HG02763 (cell line): ENCODE measurements around the gene MYO18A.
A peak's percentile ranks its signal among the peaks of the same experiment; 100 is the strongest.
"Not testable (repeated sequence)": the region's sequence is repeated elsewhere in the genome, so short reads cannot be mapped to it uniquely, and the experiment has no call there.

ENCODE experiments used
- ATAC-seq: cut with Tn5 transposase; IDR thresholded peaks from one replicate; pipeline ENCODE4 v1.9.1; 2021; ENCODE audit warnings: mild to moderate bottlenecking, moderate library complexity; ENCODE audit not compliant: unreplicated experiment

The MYO18A gene

GRCh38 chr17:29180034-29180787 lies at the start of gene MYO18A:
Gene MYO18A (minus strand): TSS chr17:29180398. CDS start chr17:29166940, 13,458 bp downstream.
- peak; percentile 76 for ATAC-seq

- no peak for ATAC-seq
Observed at GRCh38 chr17:29225396-29225795, 45.2 kb upstream of the MYO18A start.

- ATAC-seq: not testable (repeated sequence)
Observed at GRCh38 chr17:29221338-29221737, 41.1 kb upstream of the MYO18A start.

- peak; percentile 54 for ATAC-seq
Observed at GRCh38 chr17:29219378-29220047, 39.3 kb upstream of the MYO18A start.

- ATAC-seq: no peak
Observed at GRCh38 chr17:29216856-29217255, 36.7 kb upstream of the MYO18A start.

- ATAC-seq: no peak
Observed at GRCh38 chr17:29216181-29216580, 36.0 kb upstream of the MYO18A start.

GRCh38 chr17:29215717-29216116 lies 35.5 kb upstream of the MYO18A start:
- no peak for ATAC-seq

- ATAC-seq: no peak
Observed at GRCh38 chr17:29215174-29215573, 35.0 kb upstream of the MYO18A start.

- no peak for ATAC-seq
Observed at GRCh38 chr17:29214215-29215146, 34.3 kb upstream of the MYO18A start.

- ATAC-seq: no peak
Observed at GRCh38 chr17:29212681-29213121, 32.5 kb upstream of the MYO18A start.

- ATAC-seq: no peak
Observed at GRCh38 chr17:29212094-29212631, 32.0 kb upstream of the MYO18A start.

- ATAC-seq: no peak
Observed at GRCh38 chr17:29210879-29211278, 30.7 kb upstream of the MYO18A start.

GRCh38 chr17:29209073-29209472 lies 28.9 kb upstream of the MYO18A start:
- no peak for ATAC-seq

- no peak for ATAC-seq
Observed at GRCh38 chr17:29207975-29208374, 27.8 kb upstream of the MYO18A start.

- ATAC-seq: no peak
Observed at GRCh38 chr17:29205047-29205446, 24.8 kb upstream of the MYO18A start.

- ATAC-seq: not testable (repeated sequence)
Observed at GRCh38 chr17:29204068-29204804, 24.0 kb upstream of the MYO18A start.

- ATAC-seq: no peak
Observed at GRCh38 chr17:29197516-29198272, 17.5 kb upstream of the MYO18A start.

GRCh38 chr17:29196769-29197515 lies 16.7 kb upstream of the MYO18A start:
- ATAC-seq: no peak
